NOMO-1 treated with dmso at 0.1 percent for 144 hours (cell line): ENCODE results near the gene SLC5A11.
"Not testable (repeated sequence)": the region's sequence is repeated elsewhere in the genome, so short reads cannot be mapped to it uniquely, and the experiment has no call there.

Experiments used
- DNase-seq: peaks from one replicate; lab custom pipeline; 2025; ENCODE audit not compliant: unreplicated experiment; lab: John Stamatoyannopoulos, UW

The SLC5A11 gene

GRCh38 chr16:24856871-24857270, 11.1 kb downstream of the SLC5A11 start:
- not testable (repeated sequence) for DNase-seq

GRCh38 chr16:24858219-24859041, 12.7 kb downstream of the SLC5A11 start:
- no peak for DNase-seq

DNA sequence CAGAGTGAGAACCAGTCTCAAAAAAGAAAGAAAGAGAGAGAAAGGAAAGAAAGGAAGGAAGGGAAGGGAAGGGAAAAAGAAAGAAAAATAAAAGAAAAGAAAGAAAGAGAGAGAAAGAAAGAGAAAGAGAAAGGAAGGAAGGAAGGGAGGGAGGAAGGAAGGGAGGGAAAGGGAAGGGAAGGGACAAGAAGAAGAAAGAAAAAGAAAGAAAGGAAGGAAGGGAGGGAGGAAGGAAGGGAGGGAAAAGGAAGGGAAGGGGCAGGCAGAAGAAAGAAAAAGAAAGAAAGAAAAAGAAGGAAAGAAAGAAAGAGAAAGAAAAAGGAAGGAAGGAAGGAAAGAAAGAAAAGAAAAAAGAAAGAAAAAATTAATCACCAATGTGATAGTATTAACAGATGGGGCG, 15.7 kb downstream of the SLC5A11 start:
- DNase-seq = no peak

DNA sequence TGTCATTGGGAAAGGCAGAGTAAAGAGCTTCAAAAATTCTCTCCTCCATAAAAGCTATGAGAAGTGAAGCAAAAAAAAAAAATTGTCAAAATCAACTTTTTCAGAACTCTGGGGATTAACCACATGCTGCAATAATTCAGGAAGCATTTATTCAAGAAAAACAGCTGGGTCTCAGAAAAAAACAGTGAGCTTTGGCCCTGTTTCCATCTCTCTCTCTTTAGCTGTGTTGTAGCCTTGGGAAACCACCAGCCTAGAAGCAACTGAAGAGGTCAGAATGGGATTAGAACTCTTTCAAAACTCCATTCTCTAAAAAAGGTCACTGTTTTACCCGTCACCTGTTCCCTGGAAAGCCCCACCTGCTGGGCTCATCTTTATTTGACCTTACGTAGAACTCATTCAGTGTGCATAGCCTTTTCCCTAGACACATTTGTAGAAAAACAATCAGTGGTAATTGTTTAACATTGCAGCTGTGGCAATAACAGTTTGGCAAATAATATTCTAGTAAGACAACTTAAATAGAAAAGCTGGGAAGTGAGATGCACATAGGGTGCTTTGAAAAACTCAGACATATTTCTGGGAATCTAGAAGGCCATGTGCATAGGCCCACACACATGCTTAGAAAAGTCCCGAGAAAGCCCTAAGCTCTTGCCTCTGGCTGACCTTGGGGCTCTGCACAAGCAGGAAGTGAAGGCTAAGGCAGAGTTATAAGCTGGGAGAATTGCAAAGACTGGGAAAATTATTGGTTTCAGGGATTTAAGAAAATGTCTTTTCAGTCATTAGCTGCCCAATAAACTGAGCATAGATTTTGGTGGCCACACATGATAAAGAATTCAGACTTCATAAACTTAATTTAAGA, 18.0 kb downstream of the SLC5A11 start:
- DNase-seq = no peak

- no peak for DNase-seq
Measured at GRCh38 chr16:24869033-24869432, 23.3 kb downstream of the SLC5A11 start.

GRCh38 chr16:24871891-24872290, 26.1 kb downstream of the SLC5A11 start:
- no peak for DNase-seq

- no peak for DNase-seq
Measured at GRCh38 chr16:24873028-24873427, 27.3 kb downstream of the SLC5A11 start.

GRCh38 chr16:24875466-24875865, 29.7 kb downstream of the SLC5A11 start:
- DNase-seq = no peak

DNA sequence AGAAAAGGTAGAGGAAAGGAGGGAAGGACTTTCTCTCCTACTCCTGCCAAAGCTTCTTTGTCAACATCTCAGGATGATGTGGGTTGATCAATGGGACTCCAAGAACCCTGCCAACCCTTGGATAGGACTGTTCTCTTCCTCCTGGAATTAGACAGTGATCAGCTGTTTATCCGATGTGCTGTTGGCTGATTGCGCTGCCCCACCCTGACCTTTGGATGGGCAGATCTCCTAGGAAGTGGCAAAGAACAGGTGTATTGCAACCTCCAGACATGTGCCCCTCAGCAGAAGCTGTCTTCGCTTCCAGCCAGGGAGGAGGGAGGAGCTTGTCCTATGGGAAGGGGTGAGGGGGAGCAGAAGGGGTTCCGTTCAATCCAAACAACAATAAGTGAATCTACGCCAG, 30.5 kb downstream of the SLC5A11 start:
- no peak for DNase-seq

GRCh38 chr16:24879684-24880083, 33.9 kb downstream of the SLC5A11 start:
- no peak for DNase-seq

GRCh38 chr16:24883714-24884151, 38.0 kb downstream of the SLC5A11 start:
- DNase-seq = no peak

DNA sequence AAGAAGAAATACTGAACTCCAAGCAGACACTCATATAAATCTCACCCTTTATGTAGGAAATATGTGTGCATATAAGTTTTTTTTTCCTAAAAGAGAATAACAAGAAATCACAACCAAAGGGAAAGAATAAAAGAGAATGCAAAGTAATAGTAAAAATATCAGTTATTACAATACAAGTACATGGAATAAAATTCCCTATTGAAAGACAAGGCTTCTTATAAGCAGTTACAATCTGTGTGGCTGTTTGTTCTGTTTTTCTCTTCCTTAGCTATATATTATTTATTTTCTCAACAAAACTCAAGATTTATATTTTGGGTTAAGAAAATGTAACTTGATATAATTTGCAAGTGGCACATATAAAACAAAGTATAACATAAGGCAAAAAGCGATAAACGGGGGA, 41.7 kb downstream of the SLC5A11 start:
- no peak for DNase-seq

DNA sequence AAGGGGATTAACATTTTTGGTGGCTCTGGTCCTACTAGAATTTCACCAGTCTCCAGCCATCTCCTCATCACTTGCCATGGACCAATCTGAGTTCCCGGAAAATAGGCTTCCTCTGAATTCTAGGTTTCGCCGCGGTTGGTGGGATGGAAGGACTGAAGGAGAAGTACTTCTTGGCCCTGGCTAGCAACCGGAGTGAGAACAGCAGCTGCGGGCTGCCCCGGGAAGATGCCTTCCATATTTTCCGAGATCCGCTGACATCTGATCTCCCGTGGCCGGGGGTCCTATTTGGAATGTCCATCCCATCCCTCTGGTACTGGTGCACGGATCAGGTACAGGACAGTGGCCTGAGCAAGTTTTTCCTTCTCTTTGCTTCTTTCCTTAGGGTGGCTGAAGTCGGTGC, 45.0 kb downstream of the SLC5A11 start:
- DNase-seq = no peak

- peak; percentile 66 for DNase-seq
Measured at GRCh38 chr16:24896439-24896838, 50.7 kb downstream of the SLC5A11 start.

DNA sequence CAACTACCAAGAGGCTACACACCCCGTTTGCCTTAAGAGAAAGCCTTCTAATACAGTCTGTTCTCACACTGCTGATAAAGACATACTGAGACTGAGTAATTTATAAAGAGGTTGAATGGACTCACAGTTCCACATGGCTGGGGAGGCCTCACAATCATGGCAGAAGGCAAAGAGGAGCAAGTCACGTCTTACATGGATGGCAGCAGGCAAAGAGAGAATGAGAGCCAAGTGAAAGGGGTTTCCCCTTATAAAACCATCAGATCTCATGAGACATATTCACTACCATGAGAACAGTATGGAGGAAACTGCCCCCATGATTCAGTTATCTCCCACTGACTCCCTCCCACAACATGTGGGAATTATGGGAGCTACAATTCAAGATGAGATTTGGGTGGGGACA, 51.8 kb downstream of the SLC5A11 start:
- not testable (repeated sequence) for DNase-seq

DNA sequence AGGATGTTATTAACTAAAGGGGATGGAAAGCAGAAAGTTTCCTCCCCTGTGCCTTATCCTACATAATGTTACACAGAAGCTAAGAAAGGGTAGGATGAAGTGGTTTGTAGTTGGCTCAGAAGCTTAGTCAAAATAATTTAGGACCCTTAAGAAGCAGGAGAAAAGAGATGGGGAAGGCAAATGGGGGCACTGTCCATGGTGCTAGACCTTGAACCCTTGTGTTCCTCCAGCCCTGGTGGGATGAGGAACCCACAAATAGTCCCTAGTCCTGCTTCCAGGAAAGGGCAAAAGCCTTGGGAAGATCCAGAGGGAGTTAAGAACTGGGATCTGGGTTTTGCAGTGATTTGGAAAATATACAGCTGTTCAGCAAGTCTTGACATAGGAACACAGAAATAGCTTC, 54.5 kb downstream of the SLC5A11 start:
- no peak for DNase-seq

DNA sequence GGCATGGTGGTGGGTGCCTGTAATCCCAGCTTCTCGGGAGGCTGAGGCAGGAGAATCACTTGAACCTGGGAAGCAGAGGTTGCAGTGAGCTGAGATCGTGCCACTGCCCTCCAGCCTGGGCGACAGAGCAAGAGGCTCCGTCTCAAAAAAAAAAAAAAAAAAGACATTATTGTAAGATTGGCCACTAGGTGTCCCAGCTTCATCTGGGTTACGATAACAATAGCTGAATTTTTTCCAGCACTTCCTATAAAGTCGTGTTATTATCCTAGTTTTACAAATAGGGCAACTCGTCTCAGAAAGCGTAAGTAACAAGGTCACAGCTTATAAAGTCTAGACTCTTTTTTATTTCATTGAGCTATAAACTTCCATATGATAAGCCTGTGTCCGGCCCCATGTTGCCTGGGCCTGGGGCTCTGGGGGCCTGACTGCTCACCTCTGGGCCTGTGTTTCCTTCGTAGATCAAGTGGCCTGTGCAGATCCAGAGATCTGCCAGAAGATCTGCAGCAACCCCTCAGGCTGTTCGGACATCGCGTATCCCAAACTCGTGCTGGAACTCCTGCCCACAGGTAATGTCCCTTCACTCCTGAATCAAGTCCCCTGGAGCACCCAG, 60.5 kb downstream of the SLC5A11 start:
- DNase-seq = no peak

DNA sequence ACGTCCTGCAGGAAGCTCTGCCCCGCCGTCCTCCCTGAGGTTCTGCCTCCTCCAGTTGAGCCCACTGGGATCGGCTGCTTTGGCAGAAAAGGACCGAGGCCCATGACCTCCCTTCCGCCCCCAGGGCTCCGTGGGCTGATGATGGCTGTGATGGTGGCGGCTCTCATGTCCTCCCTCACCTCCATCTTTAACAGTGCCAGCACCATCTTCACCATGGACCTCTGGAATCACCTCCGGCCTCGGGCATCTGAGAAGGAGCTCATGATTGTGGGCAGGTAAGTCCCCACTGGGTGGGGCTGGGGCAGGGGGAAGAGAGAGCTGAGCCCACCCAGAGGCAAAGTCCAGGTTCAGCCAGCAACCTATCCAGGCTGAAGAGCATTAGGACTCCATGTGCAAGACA, 61.1 kb downstream of the SLC5A11 start:
- DNase-seq = no peak

- DNase-seq = no peak
Measured at GRCh38 chr16:24908716-24909115, 63.0 kb downstream of the SLC5A11 start.

DNA sequence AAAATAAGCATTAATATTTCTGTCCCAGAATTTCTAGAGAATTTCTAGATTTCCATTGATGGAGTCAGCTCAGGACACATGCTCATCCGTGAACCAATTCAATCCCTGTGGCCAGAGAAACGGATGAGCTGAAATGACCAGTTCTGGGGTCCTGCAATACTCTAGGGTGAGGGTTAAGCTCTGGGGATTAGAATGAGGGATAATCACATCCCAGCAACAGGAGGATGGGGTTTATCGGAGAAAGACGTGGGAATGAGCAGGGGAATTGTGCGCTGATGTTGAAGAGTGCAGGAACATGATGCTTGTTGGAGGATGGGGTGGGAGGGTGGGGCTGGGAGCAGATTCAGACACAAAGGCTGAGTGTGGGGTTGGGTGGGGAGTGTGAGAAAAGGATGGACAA, 64.1 kb downstream of the SLC5A11 start:
- no peak for DNase-seq

GRCh38 chr16:24915019-24915418, 69.3 kb downstream of the SLC5A11 start:
- no peak for DNase-seq

GRCh38 chr16:24915576-24915975, 69.8 kb downstream of the SLC5A11 start:
- DNase-seq = no peak
